Activated CD4-positive, alpha-beta T cell treated with anti-CD3 and anti-CD28 coated beads for 24 hours (primary cell): ENCODE measurements around the gene CNOT3.
"Not testable (repeated sequence)": the region's sequence is repeated elsewhere in the genome, so short reads cannot be mapped to it uniquely, and the experiment has no call there.

Experiments
- DNase-seq, 2 donors: peaks; one replicate each; pipeline ENCODE4 v3.0.0-alpha.2; 2020; ENCODE audit warnings: low read depth in 2 of 2

Gene CNOT3

GRCh38 chr19:54191011-54191810 is 53.6 kb downstream of the CNOT3 start, which contains the start of gene TSEN34:
Gene TSEN34, plus strand, starts transcription at chr19:54191308. Its CDS starts 57 bp downstream, at chr19:54191365.
- peak; percentile 76 to 77 for DNase-seq

GRCh38 chr19:54191811-54192453 is 54.4 kb downstream of the CNOT3 start:
- no peak for DNase-seq

GRCh38 chr19:54193011-54193410 is 55.4 kb downstream of the CNOT3 start:
- DNase-seq, result no peak

GRCh38 chr19:54194463-54194862 is 56.9 kb downstream of the CNOT3 start:
- not testable (repeated sequence) for DNase-seq

- DNase-seq, result no peak
Observed at GRCh38 chr19:54196536-54196935, 59.0 kb downstream of the CNOT3 start.

GRCh38 chr19:54197121-54197520 is 59.6 kb downstream of the CNOT3 start:
- no peak for DNase-seq

GRCh38 chr19:54199401-54199800 is 61.8 kb downstream of the CNOT3 start:
- DNase-seq, result no peak

- no peak for DNase-seq
Observed at GRCh38 chr19:54201172-54201701, 63.7 kb downstream of the CNOT3 start.

GRCh38 chr19:54201980-54202379 is 64.4 kb downstream of the CNOT3 start:
- DNase-seq, result no peak

GRCh38 chr19:54203151-54203611 is 65.6 kb downstream of the CNOT3 start:
- no peak for DNase-seq

GRCh38 chr19:54204767-54205468 is 67.4 kb downstream of the CNOT3 start:
- no peak for DNase-seq
